GM19395 (cell line): ENCODE results near the gene MESP1.
"Not testable (repeated sequence)": the region's sequence is repeated elsewhere in the genome, so short reads cannot be mapped to it uniquely, and the experiment has no call there.

ENCODE experiments used
- ATAC-seq: cut with Tn5 transposase; IDR thresholded peaks from one replicate; pipeline ENCODE4 v1.9.1; 2021; ENCODE audit warnings: mild to moderate bottlenecking, moderate library complexity; ENCODE audit not compliant: unreplicated experiment

The MESP1 gene

GRCh38 chr15:89750560-89751542 is at the start of gene MESP1:
TSS of gene MESP1 (minus strand) at chr15:89751249. CDS start at chr15:89751231, 18 bp downstream.
- ATAC-seq, result peak; percentile 93

- no peak for ATAC-seq
These were observed 49.0 kb upstream of the MESP1 start for GRCh38 chr15:89799918-89800498.

- no peak for ATAC-seq
These were observed 48.2 kb upstream of the MESP1 start for GRCh38 chr15:89799011-89799911.

GRCh38 chr15:89797678-89798201 is 46.7 kb upstream of the MESP1 start:
- no peak for ATAC-seq

GRCh38 chr15:89795996-89796395 is 44.9 kb upstream of the MESP1 start:
- no peak for ATAC-seq

GRCh38 chr15:89794627-89795241 is 43.7 kb upstream of the MESP1 start:
- no peak for ATAC-seq

- ATAC-seq, result no peak
These were observed 41.2 kb upstream of the MESP1 start for GRCh38 chr15:89792106-89792805.

GRCh38 chr15:89790661-89791060 is 39.6 kb upstream of the MESP1 start:
- no peak for ATAC-seq

GRCh38 chr15:89790206-89790605 is 39.2 kb upstream of the MESP1 start:
- ATAC-seq, result no peak

- ATAC-seq, result not testable (repeated sequence)
These were observed 37.5 kb upstream of the MESP1 start for GRCh38 chr15:89788585-89788984.

- no peak for ATAC-seq
These were observed 36.9 kb upstream of the MESP1 start for GRCh38 chr15:89787944-89788343.

GRCh38 chr15:89785774-89786140 is 34.7 kb upstream of the MESP1 start:
- no peak for ATAC-seq

GRCh38 chr15:89785064-89785773 is 34.2 kb upstream of the MESP1 start:
- no peak for ATAC-seq

GRCh38 chr15:89784686-89784960 is 33.6 kb upstream of the MESP1 start:
- ATAC-seq, result no peak

- ATAC-seq, result no peak
These were observed 33.0 kb upstream of the MESP1 start for GRCh38 chr15:89783861-89784685.

GRCh38 chr15:89783111-89783860 is 32.2 kb upstream of the MESP1 start:
- no peak for ATAC-seq

- not testable (repeated sequence) for ATAC-seq
These were observed 31.5 kb upstream of the MESP1 start for GRCh38 chr15:89782619-89782950.
